AG10803 (cell line): ENCODE data around the gene FOXL1.

ENCODE experiments used
- DNase-seq: peaks from one replicate; pipeline ENCODE4 v3.0.0; 2010; ENCODE audit warnings: low read depth
- H3K4me3 ChIP-seq: 2 replicates; pipeline ENCODE4 v1.5.1; 2011; ENCODE audit warnings: mild to moderate bottlenecking, low read length, control low read depth
- CTCF ChIP-seq: conservative IDR thresholded peaks from 2 replicates; pipeline ENCODE4 v1.5.1; 2011; ENCODE audit warnings: mild to moderate bottlenecking, low read length, control low read depth, inconsistent platforms

FOXL1 gene

GRCh38 chr16:86573646-86574508 is 4.5 kb upstream of the FOXL1 start:
- no peak overlapping the region for H3K4me3 ChIP-seq
- TF ChIP-seq CTCF = no peak
- no peak for DNase-seq

DNA sequence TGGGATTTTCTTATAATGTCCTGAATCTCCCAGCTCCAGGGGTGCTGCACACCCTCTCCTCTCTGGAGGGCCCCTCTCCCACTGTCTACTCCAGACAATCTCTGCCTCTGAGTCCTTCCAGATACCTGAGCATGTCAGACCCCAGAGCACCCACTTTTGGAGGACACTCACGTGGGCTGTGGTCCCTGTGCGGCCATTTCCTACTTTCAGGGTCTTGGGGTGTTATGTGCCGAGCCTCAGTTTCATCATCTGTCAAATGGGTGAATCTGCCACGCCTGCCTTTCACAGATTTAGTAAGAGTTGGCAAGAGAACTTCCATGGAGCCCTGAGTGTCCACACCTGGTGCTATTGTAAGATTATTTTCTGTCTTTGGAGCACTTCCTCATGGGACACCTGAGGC is 3.7 kb upstream of the FOXL1 start:
- no peak overlapping the region for H3K4me3 ChIP-seq

GRCh38 chr16:86575095-86575685 is 3.2 kb upstream of the FOXL1 start:
- peak overlapping the region; percentile 71 for H3K4me3 ChIP-seq
- DNase-seq = no peak
- no peak for TF ChIP-seq CTCF

More for the DNA sequence above, 3.7 kb upstream of the FOXL1 start:
- no peak for TF ChIP-seq CTCF
- no peak for DNase-seq

DNA sequence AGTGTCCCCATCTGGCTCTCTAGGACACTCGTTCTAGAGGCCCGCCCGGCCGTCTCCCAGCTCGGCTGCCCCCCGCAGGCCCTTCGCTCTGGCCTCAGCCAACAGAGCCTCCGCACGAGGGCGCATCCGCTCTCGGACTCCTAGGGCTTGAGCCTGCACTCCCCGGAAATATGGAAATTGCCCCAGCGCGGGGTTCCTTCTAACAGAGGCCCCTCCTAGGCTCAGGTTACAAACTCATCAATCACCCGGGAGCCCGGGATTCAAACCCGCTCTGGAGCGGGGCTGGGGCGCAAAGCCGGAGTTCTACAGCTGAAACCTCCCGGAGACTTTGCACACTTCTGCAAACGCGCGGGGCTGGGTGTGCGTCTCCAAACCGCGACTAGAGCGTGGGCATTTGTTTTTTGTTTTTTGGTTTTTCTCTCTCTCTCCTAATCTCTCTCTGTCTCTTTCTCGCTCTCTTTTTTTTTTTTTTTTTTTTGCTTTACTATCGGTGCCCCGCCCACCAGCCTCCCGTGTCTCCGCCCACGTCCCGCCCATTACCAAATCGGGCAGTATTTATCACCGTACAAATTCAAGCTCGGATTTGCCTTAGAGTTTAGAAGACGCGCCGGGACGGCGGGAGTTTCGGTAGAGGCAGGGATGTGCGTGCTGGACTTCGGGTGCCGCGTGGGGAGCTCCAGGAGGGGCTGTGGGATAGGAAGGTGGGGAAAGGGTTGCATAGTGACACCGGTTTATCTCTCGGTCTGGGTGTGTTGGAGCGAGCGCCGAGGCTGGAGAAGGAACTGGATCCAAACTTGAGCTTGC is 2.4 kb upstream of the FOXL1 start:
- TF ChIP-seq CTCF = peak; percentile 83
- peak; percentile 94 for DNase-seq
- H3K4me3 ChIP-seq = peak overlapping the region; percentile 71

DNA sequence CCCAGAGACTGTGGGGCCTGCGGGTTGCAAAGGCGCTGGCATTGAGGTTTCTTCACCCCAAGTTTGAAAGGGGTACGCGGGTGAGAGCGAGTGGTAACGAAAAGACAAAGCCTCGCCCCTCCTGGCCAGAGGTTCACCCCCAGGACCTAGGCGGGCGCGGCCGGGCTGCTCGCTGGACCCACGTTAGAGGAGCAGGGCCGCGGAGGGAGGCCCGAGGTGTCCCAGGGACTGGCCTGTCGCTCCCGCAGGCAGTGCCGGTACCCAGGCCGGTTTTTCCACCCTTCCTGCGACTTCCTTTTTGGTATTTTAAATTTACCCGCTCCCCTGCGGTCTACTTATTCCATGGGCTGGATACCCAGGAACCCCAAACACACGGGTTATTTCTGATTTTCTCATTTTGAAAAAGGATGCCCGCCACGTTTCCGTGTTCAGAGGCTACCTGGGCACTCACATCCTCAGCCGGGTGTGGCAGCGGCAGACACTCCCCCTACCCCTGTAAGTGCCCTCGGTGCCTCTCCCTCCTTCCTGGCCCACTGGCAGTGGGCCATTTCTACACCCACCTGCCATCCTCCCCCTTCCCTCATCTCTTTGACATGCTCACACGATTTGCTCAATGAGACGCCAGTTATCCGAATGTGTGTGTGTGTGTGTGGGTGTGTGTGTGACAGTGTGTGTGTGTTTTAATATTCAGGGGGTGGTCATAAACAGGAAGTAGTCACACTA is 1.6 kb upstream of the FOXL1 start:
- TF ChIP-seq CTCF = no peak
- peak overlapping the region; percentile 71 for H3K4me3 ChIP-seq
- no peak for DNase-seq

- peak overlapping the region; percentile 71 for H3K4me3 ChIP-seq
- no peak for TF ChIP-seq CTCF
Observed at GRCh38 chr16:86577314-86577971, 906 bp upstream of the FOXL1 start.

More at GRCh38 chr16:86577314-86577971, 906 bp upstream of the FOXL1 start:
- DNase-seq = no peak
